Activated CD4-positive, alpha-beta T cell treated with anti-CD3 and anti-CD28 coated beads, Interleukin-2, amount 50 U/mL, for 4 hours (primary cell): Measurements from ENCODE around the gene TNS4.

Experiments used
- DNase-seq, 2 experiments: peaks; one replicate each; pipeline ENCODE4 v3.0.0-alpha.2; 2020

TNS4 gene

DNA sequence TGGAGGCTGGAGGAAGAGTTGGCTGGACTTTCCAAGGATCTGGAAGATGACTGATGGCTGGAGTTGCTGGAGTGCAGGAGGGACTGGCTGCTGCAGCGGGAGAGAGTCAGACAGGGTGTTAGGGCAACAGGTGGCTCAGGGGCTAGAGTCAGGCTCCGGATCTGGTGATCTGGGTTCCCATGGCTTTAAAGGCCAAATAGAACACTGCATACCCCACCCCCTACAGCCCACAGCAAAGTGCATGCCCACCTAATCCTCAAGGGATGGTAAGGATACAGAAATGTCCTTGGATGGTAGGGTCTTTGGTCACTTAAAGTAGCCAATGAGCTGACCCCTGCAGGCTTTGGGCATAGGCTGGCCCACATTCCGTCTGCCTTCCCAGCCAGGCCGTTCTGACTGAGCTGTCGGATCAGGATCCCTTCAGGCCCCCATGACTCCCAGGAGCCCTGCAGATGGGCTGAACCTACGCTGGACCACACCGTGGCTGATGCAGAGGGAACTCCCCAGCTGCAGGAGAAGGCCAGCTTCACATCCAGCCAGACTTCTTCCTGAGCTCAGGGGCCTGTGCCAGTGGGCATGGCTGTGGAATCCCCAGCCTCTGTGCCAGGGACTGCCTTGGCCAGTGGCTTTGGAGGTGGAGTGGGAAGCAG, 13.9 kb downstream of the TNS4 start:
- DNase-seq = no peak

DNA sequence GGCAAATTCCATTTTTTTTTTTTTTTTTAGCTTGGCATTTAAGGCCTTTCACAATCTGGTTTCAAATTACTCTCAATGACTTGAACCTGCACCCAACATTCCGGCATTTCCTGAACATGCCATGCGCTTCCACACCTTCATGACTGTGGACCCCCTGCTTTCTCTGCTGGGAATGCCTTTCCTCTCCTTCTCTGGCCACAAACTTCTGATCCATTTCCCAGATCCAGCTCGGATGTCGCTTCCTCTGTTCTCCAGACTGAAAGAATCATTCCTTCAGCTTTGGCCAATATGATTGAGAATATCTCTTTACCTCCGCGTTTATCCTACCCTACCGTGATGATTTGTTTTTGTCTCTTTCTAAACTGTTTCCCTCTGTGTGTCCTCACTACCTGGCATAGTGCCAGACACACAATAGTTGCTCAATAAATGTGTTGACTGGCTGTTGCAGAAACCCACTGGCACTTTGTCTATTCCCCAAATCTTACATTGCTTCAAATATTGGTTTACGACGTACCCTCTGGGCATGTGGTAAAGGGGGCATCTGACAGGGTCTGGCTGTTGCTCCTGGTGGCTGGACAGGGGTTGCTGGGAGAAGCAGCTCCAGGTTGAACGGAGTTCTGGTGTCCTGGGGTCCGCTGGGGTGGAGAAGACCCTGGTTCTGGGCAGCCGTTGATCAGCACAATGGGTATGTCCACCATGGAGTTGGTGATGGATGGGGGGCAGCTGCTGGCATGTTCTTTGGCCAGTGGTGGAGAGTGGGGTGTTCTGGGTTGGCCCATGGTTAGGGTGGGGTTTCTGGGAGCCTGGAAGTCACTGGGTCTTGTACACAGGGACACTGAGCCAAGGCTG, 14.7 kb downstream of the TNS4 start:
- no peak for DNase-seq

DNA sequence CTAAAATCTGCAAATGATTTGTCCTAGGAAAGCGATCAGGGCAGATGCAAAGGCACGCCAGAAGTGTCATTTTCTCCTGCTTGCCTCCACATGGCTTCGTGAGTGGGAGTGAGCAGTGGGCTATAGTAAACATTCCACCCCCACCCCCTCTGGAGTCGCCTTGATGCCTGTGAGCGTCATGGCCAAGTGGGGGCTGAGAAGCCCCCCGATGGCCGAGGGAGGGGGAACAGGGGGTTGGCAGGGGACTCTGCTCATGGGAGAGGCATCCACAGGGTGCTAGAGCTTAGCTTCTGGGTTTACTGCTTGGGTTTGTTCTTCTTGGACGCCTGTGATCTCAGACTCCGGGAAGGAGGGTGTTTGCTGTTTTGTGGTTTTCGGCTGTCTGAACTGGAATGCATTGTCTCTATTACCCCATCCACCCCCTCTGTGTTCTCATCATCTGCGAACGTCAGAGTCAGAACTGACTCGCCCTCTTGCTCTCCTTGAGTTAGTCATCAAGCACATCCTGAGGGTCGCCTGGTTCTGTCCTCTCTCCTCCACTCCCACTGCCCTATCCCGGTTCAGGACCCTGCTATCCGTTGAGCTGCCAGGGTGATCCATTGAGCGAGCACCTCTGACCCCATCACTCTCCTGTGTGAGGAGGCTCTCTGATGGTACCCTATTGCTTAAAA, 15.4 kb downstream of the TNS4 start:
- peak; percentile 15 to 29 for DNase-seq

DNA sequence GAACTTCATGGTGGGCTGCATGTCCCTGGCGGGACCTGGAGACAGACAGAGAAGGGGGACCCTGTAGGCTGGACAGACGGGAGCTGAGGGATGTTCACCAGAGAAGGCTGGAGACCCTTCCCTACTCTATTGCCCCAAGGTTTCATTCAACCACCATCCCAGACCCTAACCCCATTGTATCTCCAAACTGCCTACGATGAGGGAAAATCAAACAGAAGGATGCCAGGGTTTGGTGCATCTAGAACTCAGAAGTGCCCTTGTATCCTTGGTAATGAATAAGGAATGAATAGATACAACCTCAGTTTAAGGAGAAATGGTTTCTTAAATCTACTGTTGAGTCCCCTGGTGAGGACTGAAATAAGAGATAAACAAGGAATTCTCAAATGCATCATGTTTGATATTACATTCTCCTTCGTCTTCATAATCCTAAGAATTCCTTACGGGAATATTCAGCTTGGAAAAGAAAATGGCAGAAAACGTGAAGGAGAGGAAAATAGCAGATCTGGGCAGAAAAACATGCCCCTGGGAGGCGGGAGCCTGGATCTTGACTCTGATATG, 16.4 kb downstream of the TNS4 start:
- no peak for DNase-seq

GRCh38 chr17:40484285-40484972, 17.0 kb downstream of the TNS4 start:
- DNase-seq = no peak

DNA sequence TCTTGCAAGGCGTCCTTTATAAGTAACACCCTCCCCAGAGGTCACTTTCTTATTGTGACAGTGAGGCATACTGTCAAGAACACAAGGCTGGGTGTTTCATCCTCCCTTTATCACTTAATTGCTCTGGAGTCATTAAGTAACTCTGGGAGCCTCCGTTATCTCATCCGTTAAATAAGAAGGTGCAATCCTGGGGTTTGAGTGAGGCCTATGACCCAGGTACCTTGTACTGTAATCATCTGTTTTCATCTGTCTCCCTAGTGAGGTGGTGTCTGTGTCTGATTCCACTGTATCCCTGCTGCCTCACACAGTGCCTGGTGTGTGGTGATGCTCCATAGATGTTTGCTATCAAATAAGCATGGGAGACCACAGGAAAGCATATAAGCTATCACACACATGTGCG, 17.7 kb downstream of the TNS4 start:
- DNase-seq = no peak

DNA sequence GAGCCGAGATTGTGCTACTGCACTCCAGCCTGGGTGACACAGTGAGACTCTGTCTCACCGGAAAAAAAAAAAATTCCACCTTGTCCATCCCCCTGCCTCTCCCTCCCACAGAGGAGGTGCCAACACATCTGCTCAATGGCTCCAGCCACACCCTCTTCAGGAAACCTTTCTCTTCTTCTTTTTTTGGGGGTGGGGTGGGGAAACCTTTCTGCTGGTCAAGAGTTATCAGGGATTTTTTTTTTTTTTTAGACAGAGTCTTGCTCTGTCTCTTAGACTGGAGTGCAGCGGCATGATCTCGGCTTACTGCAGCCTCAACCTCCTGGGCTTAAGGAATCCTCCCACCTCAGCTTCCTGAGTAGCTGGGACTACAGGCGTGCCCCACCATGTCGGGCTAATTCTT, 18.7 kb downstream of the TNS4 start:
- no peak for DNase-seq

- no peak for DNase-seq
Observed at GRCh38 chr17:40481106-40481505, 20.3 kb downstream of the TNS4 start.

GRCh38 chr17:40480501-40481003, 20.9 kb downstream of the TNS4 start:
- DNase-seq = peak; percentile 68 to 72

- no peak for DNase-seq
Observed at GRCh38 chr17:40479754-40480480, 21.5 kb downstream of the TNS4 start.

DNA sequence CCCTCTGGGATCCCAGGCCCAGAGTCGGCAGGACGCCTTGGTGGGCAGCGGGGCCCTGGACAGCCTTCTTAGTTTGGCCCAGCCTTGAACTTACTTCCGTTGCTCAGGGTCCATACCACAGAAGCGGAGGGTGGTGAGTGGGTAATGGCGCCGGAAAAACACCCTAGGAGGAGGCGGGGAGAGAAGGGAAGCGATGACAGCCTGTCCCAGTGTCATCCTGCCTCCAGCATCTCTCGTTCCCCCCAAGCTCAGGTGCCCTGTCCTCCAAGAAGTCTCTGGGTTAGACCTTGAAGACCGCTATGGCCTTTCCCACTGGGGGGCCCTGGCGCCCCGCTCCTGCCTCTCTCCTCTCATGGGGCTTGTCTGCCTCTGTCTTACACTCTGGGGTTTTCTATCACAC, 22.9 kb downstream of the TNS4 start:
- DNase-seq = no peak

GRCh38 chr17:40477796-40478195, 23.6 kb downstream of the TNS4 start:
- DNase-seq = no peak

DNA sequence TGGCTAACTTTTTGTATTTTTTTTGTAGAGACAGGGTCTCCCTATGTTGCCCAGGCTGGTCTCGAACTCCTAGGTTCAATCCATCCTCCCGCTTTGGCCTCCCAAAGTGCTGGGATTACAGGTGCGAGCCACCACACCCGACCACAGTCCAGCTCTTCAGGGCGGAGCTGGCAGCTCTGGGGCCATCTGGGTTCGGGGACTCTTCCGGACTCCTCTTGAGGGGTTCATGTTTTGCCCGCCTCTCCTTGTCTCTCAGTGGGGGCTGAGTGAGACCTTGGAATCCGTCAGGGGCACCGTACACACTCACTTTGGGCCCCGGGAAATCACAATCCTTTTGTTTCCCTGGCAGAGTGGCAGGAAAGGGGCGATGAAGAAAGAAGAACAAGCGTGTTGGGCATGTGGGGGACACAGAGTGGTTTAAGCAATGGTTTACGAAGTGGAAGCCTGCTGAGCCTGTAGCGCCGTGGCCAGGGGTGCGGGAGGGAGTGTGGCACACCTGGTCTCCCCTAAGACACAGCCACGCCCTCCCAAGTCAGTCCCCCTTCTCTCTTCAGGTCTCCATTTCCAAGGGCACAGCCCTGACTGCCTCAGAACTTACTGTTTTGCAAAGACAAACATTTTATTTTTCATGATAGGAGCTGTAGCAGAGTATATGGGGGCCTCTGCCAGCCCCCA, 26.1 kb downstream of the TNS4 start:
- DNase-seq = no peak

- DNase-seq = no peak
Observed at GRCh38 chr17:40474419-40475002, 26.9 kb downstream of the TNS4 start.

GRCh38 chr17:40473573-40474365, 27.7 kb downstream of the TNS4 start:
- no peak for DNase-seq

DNA sequence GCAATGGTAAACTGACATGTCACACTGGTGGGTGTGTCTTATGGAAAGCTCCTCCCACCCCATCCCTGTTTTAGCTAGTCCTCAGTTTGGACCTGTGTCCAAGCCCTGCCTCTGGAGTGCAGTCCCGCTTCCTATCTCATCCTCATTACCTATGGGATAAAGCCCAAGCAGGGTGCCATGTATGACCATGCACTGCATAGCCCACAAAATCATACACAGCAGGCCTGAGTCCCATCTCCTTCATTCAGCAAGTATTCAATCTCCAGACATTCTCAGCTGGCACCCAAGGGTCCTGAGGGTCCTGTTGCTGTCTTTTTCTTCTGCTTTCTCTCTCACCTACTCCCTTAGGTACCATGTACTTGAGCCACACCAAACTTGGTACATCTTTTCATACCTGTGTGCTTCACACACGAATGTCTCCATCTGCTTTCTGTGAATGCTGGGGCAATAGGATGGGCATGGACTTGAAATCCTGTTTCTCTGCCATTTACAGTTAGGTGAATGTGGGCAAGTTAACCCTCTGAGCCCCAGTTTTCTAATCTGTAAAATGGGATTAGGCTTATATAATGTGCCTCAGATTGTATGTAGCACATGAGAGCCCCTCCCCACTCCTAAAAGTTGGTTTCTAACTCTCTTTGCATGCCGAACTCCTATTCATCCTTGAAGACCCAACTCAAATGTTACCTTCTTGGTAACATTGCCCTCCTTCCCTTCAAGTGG, 28.5 kb downstream of the TNS4 start:
- no peak for DNase-seq

GRCh38 chr17:40471846-40472732, 29.3 kb downstream of the TNS4 start:
- DNase-seq = no peak
